HEK293T (cell line): ENCODE data around the gene ZNF362.
"Not testable (repeated sequence)": the region's sequence is repeated elsewhere in the genome, so short reads cannot be mapped to it uniquely, and the experiment has no call there.

ENCODE experiments used
- CTCF ChIA-PET: fragments of 350-600 bp; formaldehyde crosslinking; extraction: SDS; loops from one replicate; lab custom pipeline; 2021; ENCODE audit warnings: antibody characterized with exemption, inconsistent platforms; lab: Yijun Ruan, JAX
- POLR2A ChIA-PET: fragments of 350-600 bp; formaldehyde crosslinking; extraction: SDS; loops from one replicate; lab custom pipeline; 2020; ENCODE audit warnings: antibody characterized with exemption, inconsistent platforms; lab: Yijun Ruan, JAX
- DNase-seq: peaks from one replicate; pipeline ENCODE4 v3.0.0; 2012; ENCODE audit warnings: mixed read lengths; ENCODE audit errors: extremely low spot score
- ARNT ChIP-seq: fragments of 450-650 bp; IDR thresholded peaks from 2 replicates; pipeline ENCODE4 v1.6.1; 2017; ENCODE audit warnings: mild to moderate bottlenecking
- BHLHE40 ChIP-seq: fragments of 450-650 bp; IDR thresholded peaks from 2 replicates; pipeline ENCODE4 v1.6.1; 2016; ENCODE audit warnings: mild to moderate bottlenecking, moderate library complexity, borderline replicate concordance
- CTBP1 ChIP-seq: fragments of 450-650 bp; IDR thresholded peaks from 2 replicates; pipeline ENCODE4 v1.6.1; 2016; ENCODE audit warnings: borderline replicate concordance
- ELF4 ChIP-seq: fragments of 450-650 bp; IDR thresholded peaks from 2 replicates; pipeline ENCODE4 v1.6.1; 2017; ENCODE audit warnings: antibody characterized with exemption
- FOXA1 ChIP-seq: fragments of 450-650 bp; IDR thresholded peaks from 2 replicates; pipeline ENCODE4 v1.6.1; 2016; ENCODE audit warnings: mild to moderate bottlenecking
- FOXK2 ChIP-seq: fragments of 450-650 bp; IDR thresholded peaks from 2 replicates; pipeline ENCODE4 v1.6.1; 2016; ENCODE audit warnings: mild to moderate bottlenecking
- FOXM1 ChIP-seq: fragments of 450-650 bp; IDR thresholded peaks from 2 replicates; pipeline ENCODE4 v1.6.1; 2017; ENCODE audit warnings: mild to moderate bottlenecking, borderline replicate concordance
- HDGF ChIP-seq: fragments of 450-650 bp; IDR thresholded peaks from 2 replicates; pipeline ENCODE4 v1.6.1; 2017; ENCODE audit warnings: antibody characterized with exemption, borderline replicate concordance
- L3MBTL2 ChIP-seq: fragments of 450-650 bp; conservative IDR thresholded peaks from 2 replicates; pipeline ENCODE4 v1.6.1; 2016; ENCODE audit warnings: mild to moderate bottlenecking
- LEF1 ChIP-seq: fragments of 450-650 bp; IDR thresholded peaks from 2 replicates; pipeline ENCODE4 v1.6.1; 2017; ENCODE audit warnings: mild to moderate bottlenecking, borderline replicate concordance
- NFRKB ChIP-seq: fragments of 450-650 bp; IDR thresholded peaks from 2 replicates; pipeline ENCODE4 v1.6.1; 2016; ENCODE audit warnings: mild to moderate bottlenecking, moderate library complexity
- SP1 ChIP-seq: fragments of 450-650 bp; IDR thresholded peaks from 2 replicates; pipeline ENCODE4 v1.6.1; 2017
- SUZ12 ChIP-seq: fragments of 450-650 bp; IDR thresholded peaks from 2 replicates; pipeline ENCODE4 v1.6.1; 2016; ENCODE audit warnings: mild to moderate bottlenecking
- TARDBP ChIP-seq: fragments of 450-650 bp; IDR thresholded peaks from 2 replicates; pipeline ENCODE4 v1.6.1; 2016
- ZNF384 ChIP-seq: fragments of 450-650 bp; IDR thresholded peaks from 2 replicates; pipeline ENCODE4 v1.6.1; 2016
- TF ChIP-seq, protein P1 (sequence below): fragments of 450-650 bp; IDR thresholded peaks from 2 replicates; pipeline ENCODE4 v1.6.1; 2016

The ZNF362 gene

DNA sequence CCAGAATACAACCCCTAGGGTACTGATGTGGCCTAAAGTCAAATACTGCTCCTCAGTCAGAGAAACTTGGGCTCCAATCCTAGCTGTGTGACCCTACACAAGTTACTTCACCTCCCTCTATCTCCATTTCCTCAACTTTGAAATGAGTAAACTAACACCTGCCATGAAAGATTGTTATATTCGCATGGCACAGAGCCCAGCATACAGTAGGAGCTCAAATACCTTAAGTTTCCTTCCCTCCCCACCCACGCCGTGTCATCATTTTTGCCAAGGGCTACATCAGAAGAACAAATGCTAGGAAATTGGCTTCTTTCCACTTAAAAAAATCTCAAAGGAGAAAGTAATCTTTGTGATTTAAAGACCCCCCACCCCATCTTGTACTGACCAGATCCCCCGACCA, 22.2 kb upstream of the ZNF362 start:
- POLR2A ChIA-PET = no interaction called here
- DNase-seq = no peak
- CTCF ChIA-PET = no interaction called here
- no peak for TF ChIP-seq HDGF
- no peak for TF ChIP-seq FOXA1
- TF ChIP-seq FOXK2 = no peak
- no peak for TF ChIP-seq L3MBTL2
- TF ChIP-seq BHLHE40 = no peak
- no peak for TF ChIP-seq NFRKB
- no peak for TF ChIP-seq ARNT
- TF ChIP-seq CTBP1 = no peak
- TF ChIP-seq FOXM1 = no peak
- no peak for TF ChIP-seq ELF4
- no peak for TF ChIP-seq ZNF384
- TF ChIP-seq LEF1 = no peak
- TF ChIP-seq, protein P1, sequence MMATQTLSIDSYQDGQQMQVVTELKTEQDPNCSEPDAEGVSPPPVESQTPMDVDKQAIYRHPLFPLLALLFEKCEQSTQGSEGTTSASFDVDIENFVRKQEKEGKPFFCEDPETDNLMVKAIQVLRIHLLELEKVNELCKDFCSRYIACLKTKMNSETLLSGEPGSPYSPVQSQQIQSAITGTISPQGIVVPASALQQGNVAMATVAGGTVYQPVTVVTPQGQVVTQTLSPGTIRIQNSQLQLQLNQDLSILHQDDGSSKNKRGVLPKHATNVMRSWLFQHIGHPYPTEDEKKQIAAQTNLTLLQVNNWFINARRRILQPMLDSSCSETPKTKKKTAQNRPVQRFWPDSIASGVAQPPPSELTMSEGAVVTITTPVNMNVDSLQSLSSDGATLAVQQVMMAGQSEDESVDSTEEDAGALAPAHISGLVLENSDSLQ = no peak
- no peak for TF ChIP-seq SP1
- no peak for TF ChIP-seq SUZ12
- TF ChIP-seq TARDBP = no peak

GRCh38 chr1:33234588-33234990, 21.7 kb upstream of the ZNF362 start:
- POLR2A ChIA-PET = no interaction called here
- CTCF ChIA-PET = no interaction called here
- no peak for TF ChIP-seq ZNF384
- no peak for TF ChIP-seq SP1
- TF ChIP-seq LEF1 = no peak
- TF ChIP-seq L3MBTL2 = no peak
- no peak for TF ChIP-seq CTBP1
- TF ChIP-seq, protein P1 = no peak
- no peak for TF ChIP-seq FOXM1
- no peak for TF ChIP-seq ARNT
- DNase-seq = no peak

DNA sequence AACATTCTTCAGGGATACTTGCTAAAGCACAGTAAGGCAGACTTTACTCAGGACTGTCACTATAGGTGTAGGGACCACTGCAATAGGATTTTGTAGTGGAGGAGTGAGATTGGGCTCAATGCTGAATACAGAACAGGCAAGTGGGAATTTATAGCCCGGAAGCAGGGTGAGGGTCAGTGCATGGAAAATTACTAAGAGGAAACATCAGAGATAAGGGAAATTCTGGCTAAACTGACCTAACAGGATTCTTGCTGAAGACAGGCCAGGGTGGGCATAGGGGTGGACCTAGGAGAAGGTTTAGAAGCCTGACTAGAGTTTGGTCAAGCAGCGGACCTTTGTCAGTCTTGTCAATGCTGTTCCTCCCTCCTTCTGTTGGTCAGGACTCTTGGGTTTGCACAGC, 20.8 kb upstream of the ZNF362 start:
- no peak for DNase-seq
- CTCF ChIA-PET = no interaction called here
- TF ChIP-seq FOXK2 (no peak), BHLHE40 (no peak), ARNT (no peak), LEF1 (no peak), NFRKB (no peak), L3MBTL2 (no peak), ELF4 (no peak), ZNF384 (no peak), FOXA1 (no peak), CTBP1 (no peak), SP1 (no peak), TARDBP (no peak), SUZ12 (no peak)
- TF ChIP-seq, protein P1 = no peak

DNA sequence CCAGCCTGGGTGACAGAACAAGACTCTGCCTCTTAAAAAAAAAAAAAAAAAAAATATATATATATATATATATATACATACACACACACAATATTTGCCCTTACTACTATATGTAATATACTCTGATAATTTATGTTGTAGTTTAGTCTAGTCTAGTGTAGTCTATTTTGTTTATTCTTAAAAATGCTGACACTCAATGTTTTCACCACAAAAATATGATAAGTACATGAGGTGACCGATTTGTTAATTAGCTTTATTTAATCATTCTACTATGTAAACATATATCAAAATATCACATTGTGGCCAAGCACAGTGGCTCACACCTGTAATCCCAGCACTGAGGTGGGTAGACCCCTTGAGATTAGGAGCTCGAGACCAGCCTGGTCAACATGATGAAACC, 19.8 kb upstream of the ZNF362 start:
- ChIA-PET CTCF (interaction anchor here (0.6 kb wide), 1 partner anchor 142 kb away, joined by 3 read pairs; no protein-coding TSS in a partner anchor), POLR2A (no interaction called here)
- no peak for TF ChIP-seq SP1
- no peak for TF ChIP-seq FOXM1
- no peak for TF ChIP-seq NFRKB
- no peak for TF ChIP-seq ELF4
- TF ChIP-seq HDGF = no peak
- TF ChIP-seq FOXA1 = no peak
- TF ChIP-seq, protein P1 = no peak
- TF ChIP-seq FOXK2 = no peak
- TF ChIP-seq BHLHE40 = no peak
- no peak for TF ChIP-seq TARDBP
- TF ChIP-seq SUZ12 = no peak
- no peak for TF ChIP-seq ZNF384
- TF ChIP-seq LEF1 = no peak
- no peak for DNase-seq

More for the DNA sequence above, 20.8 kb upstream of the ZNF362 start:
- POLR2A ChIA-PET = no interaction called here

DNA sequence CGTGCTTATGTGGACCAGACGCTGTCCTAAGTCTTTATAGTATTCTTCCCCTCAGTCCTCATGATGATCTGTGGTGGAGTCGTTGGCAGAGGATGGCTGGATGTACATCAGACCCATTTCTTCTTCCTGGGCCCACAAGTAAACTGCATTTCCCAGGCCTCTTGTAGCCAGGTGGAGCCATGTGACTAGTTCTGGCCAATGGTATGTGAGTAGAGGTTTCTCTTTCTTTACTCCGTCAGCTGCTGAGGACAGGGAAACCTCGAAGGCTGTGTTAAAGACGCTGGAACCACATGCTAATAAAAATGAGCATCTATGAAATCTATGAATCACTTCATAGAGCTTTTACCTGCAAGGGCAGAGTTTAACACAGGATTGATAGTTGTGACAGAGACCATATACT, 18.7 kb upstream of the ZNF362 start:
- ChIA-PET POLR2A (no interaction called here), CTCF (no interaction called here)
- TF ChIP-seq CTBP1 = no peak
- no peak for TF ChIP-seq ARNT
- no peak for TF ChIP-seq NFRKB
- TF ChIP-seq ELF4 = no peak
- no peak for TF ChIP-seq LEF1
- no peak for TF ChIP-seq SP1
- no peak for DNase-seq

GRCh38 chr1:33238194-33238724, 18.0 kb upstream of the ZNF362 start:
- DNase-seq, CTCF ChIA-PET: not testable (repeated sequence)

DNA sequence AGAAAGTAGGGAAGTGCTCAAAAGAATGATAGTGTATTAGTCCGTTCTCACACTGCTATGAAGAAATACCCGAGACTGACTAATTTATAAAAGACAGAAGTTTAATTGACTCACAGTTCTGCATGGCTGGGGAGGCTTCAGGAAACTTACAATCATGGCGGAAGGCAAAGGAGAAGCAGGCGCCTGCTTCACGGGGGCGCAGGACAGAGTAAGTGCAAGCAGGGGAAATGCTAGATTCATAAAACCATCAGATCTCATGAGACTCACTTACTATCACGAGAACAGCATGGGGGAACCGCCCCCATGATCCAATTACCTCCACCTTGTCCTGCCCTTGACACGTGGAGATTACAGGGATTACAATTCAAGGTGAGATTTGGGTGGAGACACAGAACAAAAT, 16.9 kb upstream of the ZNF362 start:
- POLR2A ChIA-PET, CTCF ChIA-PET, DNase-seq: not testable (repeated sequence)

More at GRCh38 chr1:33238194-33238724, 18.0 kb upstream of the ZNF362 start:
- POLR2A ChIA-PET = not testable (repeated sequence)
